GM12878 (cell line): ENCODE results near the gene NPAS2.

Experiments used
- EP300 ChIP-seq, 2 experiments: fragments of 150-350 bp in 1 of 2; IDR thresholded peaks; 2 replicates each; pipeline ENCODE4 v1.6.1; 2011 to 2012; ENCODE audit warnings: low read depth in 2 of 2, low read length in 2 of 2, borderline replicate concordance in 1 of 2, improper control_type of control experiment in 1 of 2, inconsistent platforms in 1 of 2; ENCODE audit not compliant: control insufficient read depth in 1 of 2
- RCOR1 ChIP-seq: conservative IDR thresholded peaks from 2 replicates; pipeline ENCODE4 v1.6.1; 2012; ENCODE audit warnings: low read depth, low read length, improper control_type of control experiment
- SMC3 ChIP-seq: IDR thresholded peaks from 2 replicates; pipeline ENCODE4 v1.6.1; 2011; ENCODE audit warnings: low read length, improper control_type of control experiment, borderline replicate concordance
- SREBF2 ChIP-seq: IDR thresholded peaks from 2 replicates; pipeline ENCODE4 v1.6.1; 2012; ENCODE audit warnings: mild to moderate bottlenecking, low read length
- TAF1 ChIP-seq: IDR thresholded peaks from 2 replicates; pipeline ENCODE4 v1.6.1; 2011; ENCODE audit warnings: mild to moderate bottlenecking, low read depth, low read length, borderline replicate concordance
- TF ChIP-seq, protein P1 (sequence below), 3 experiments: IDR thresholded peaks in 2 of 3; conservative IDR thresholded peaks in 1 of 3; 2 replicates each; pipeline ENCODE4 v1.5.1; 2011; ENCODE audit warnings: low read depth in 3 of 3, low read length in 3 of 3, mild to moderate bottlenecking in 3 of 3, control low read depth in 2 of 3, moderate library complexity in 2 of 3, inconsistent platforms in 1 of 3, mixed read lengths in 1 of 3; ENCODE audit not compliant: control insufficient read depth in 2 of 3, insufficient read depth in 1 of 3; ENCODE audit errors: extremely low read depth in 1 of 3
- TF ChIP-seq, protein P2 (sequence below): IDR thresholded peaks from 2 replicates; pipeline ENCODE4 v1.6.1; 2012; ENCODE audit warnings: low read length, inconsistent platforms
- TF ChIP-seq, protein P3 (sequence below): fragments of 450-650 bp; formaldehyde crosslinking; IDR thresholded peaks from 2 replicates; pipeline ENCODE4 v1.5.0; 2022; ENCODE audit warnings: mild to moderate bottlenecking, missing genetic modification characterization

GRCh38 chr2:100903534-100904258, 83.8 kb downstream of the NPAS2 start:
- TF ChIP-seq, protein P1, sequence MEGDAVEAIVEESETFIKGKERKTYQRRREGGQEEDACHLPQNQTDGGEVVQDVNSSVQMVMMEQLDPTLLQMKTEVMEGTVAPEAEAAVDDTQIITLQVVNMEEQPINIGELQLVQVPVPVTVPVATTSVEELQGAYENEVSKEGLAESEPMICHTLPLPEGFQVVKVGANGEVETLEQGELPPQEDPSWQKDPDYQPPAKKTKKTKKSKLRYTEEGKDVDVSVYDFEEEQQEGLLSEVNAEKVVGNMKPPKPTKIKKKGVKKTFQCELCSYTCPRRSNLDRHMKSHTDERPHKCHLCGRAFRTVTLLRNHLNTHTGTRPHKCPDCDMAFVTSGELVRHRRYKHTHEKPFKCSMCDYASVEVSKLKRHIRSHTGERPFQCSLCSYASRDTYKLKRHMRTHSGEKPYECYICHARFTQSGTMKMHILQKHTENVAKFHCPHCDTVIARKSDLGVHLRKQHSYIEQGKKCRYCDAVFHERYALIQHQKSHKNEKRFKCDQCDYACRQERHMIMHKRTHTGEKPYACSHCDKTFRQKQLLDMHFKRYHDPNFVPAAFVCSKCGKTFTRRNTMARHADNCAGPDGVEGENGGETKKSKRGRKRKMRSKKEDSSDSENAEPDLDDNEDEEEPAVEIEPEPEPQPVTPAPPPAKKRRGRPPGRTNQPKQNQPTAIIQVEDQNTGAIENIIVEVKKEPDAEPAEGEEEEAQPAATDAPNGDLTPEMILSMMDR (IDR thresholded peaks at IDR 0.05 in 2 of 3, conservative IDR thresholded peaks at IDR 0.05 in 1 of 3; ENCODE audit: control insufficient read depth in 2 of 3, extremely low read depth in 1 of 3, insufficient read depth in 1 of 3, low read depth in 3 of 3, low read length in 3 of 3), result no peak
- TF ChIP-seq RCOR1 (no peak), SREBF2 (no peak), TAF1 (no peak), SMC3 (no peak), EP300 (IDR thresholded peaks at IDR 0.05; ENCODE audit: borderline replicate concordance in 1 of 2, control insufficient read depth in 1 of 2, low read depth in 2 of 2, low read length in 2 of 2) (no peak)
- TF ChIP-seq, protein P2, sequence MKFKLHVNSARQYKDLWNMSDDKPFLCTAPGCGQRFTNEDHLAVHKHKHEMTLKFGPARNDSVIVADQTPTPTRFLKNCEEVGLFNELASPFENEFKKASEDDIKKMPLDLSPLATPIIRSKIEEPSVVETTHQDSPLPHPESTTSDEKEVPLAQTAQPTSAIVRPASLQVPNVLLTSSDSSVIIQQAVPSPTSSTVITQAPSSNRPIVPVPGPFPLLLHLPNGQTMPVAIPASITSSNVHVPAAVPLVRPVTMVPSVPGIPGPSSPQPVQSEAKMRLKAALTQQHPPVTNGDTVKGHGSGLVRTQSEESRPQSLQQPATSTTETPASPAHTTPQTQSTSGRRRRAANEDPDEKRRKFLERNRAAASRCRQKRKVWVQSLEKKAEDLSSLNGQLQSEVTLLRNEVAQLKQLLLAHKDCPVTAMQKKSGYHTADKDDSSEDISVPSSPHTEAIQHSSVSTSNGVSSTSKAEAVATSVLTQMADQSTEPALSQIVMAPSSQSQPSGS, result no peak
- TF ChIP-seq, protein P3, sequence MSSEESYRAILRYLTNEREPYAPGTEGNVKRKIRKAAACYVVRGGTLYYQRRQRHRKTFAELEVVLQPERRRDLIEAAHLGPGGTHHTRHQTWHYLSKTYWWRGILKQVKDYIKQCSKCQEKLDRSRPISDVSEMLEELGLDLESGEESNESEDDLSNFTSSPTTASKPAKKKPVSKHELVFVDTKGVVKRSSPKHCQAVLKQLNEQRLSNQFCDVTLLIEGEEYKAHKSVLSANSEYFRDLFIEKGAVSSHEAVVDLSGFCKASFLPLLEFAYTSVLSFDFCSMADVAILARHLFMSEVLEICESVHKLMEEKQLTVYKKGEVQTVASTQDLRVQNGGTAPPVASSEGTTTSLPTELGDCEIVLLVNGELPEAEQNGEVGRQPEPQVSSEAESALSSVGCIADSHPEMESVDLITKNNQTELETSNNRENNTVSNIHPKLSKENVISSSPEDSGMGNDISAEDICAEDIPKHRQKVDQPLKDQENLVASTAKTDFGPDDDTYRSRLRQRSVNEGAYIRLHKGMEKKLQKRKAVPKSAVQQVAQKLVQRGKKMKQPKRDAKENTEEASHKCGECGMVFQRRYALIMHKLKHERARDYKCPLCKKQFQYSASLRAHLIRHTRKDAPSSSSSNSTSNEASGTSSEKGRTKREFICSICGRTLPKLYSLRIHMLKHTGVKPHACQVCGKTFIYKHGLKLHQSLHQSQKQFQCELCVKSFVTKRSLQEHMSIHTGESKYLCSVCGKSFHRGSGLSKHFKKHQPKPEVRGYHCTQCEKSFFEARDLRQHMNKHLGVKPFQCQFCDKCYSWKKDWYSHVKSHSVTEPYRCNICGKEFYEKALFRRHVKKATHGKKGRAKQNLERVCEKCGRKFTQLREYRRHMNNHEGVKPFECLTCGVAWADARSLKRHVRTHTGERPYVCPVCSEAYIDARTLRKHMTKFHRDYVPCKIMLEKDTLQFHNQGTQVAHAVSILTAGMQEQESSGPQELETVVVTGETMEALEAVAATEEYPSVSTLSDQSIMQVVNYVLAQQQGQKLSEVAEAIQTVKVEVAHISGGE (CRISPR knock-in tag), result no peak
